Panc1 (cell line): ENCODE results near the gene TRIM23. TPM values are rescaled to one million over a fixed set of nuclear protein-coding genes. Genes with fewer than 3 reads are reported as not detected.

ENCODE experiments used
- ATAC-seq: fragments of 200-7000 bp; cut with Tn5 transposase; 2 replicates; pipeline ENCODE4 v1.9.1; 2020; ENCODE audit warnings: mild to moderate bottlenecking, moderate library complexity
- BruUV-seq: library from RNA; stranded (reverse); fragments of 400-500 nt; replicated peaks from 2 replicates; lab custom pipeline; 2021; lab: Mats Ljungman, UMichigan
- CTCF ChIA-PET: fragments of 300-600 bp; sonication (Branson Sonifier 250); formaldehyde crosslinking; loops from one replicate; lab custom pipeline; 2022; ENCODE audit warnings: antibody characterized with exemption; lab: Charles Lee
- POLR2A ChIA-PET: fragments of 300-600 bp; sonication (Branson Sonifier 250); formaldehyde crosslinking; loops from one replicate; lab custom pipeline; 2022; ENCODE audit warnings: antibody characterized with exemption; lab: Charles Lee
- DNase-seq: peaks from one replicate; pipeline ENCODE4 v3.0.0-alpha.2; 2010; ENCODE audit warnings: low read depth, low spot score
- H3K27ac ChIP-seq: 2 replicates; pipeline ENCODE4 v1.5.1; 2011; ENCODE audit warnings: mild to moderate bottlenecking, low read length, inconsistent platforms
- H3K27me3 ChIP-seq: fragments of 200-500 bp; sonication (Bioruptor generic); 2 replicates; pipeline ENCODE4 v1.6.0; 2014; ENCODE audit warnings: low read length, inconsistent platforms; ENCODE audit not compliant: control insufficient read depth, insufficient read depth
- H3K36me3 ChIP-seq: fragments of 200-500 bp; sonication (Bioruptor generic); 2 replicates; pipeline ENCODE4 v1.5.1; 2014; ENCODE audit warnings: inconsistent platforms, mild to moderate bottlenecking, low read length, moderate library complexity; ENCODE audit not compliant: control insufficient read depth, insufficient read depth
- H3K4me1 ChIP-seq: 2 replicates; pipeline ENCODE4 v1.5.1; 2011; ENCODE audit warnings: inconsistent platforms, mild to moderate bottlenecking, low read length, moderate library complexity; ENCODE audit not compliant: control insufficient read depth, insufficient read depth
- H3K4me3 ChIP-seq, 2 experiments: 2 replicates each; pipeline ENCODE4 v1.5.1; 2011 to 2012; ENCODE audit warnings: low read depth in 2 of 2, low read length in 2 of 2, mild to moderate bottlenecking in 2 of 2, inconsistent platforms in 1 of 2, moderate library complexity in 1 of 2
- H3K9me3 ChIP-seq: fragments of 200-500 bp; sonication (Bioruptor generic); 2 replicates; pipeline ENCODE4 v1.5.1; 2014; ENCODE audit warnings: low read depth, mild to moderate bottlenecking, inconsistent platforms, low read length, moderate library complexity; ENCODE audit not compliant: control insufficient read depth, insufficient read depth
- CTCF ChIP-seq: fragments of 450-650 bp; IDR thresholded peaks from 2 replicates; pipeline ENCODE4 v1.5.1; 2017; ENCODE audit warnings: mild to moderate bottlenecking
- POLR2AphosphoS5 ChIP-seq: IDR thresholded peaks from 2 replicates; pipeline ENCODE4 v1.6.1; 2012; ENCODE audit warnings: mild to moderate bottlenecking, low read depth, low read length, moderate library complexity
- REST ChIP-seq, 2 experiments: IDR thresholded peaks; 2 replicates each; pipeline ENCODE4 v1.6.1; 2011 to 2012; ENCODE audit warnings: low read depth in 2 of 2, control low read depth in 1 of 2, low read length in 1 of 2, mild to moderate bottlenecking in 1 of 2, moderate library complexity in 1 of 2; ENCODE audit not compliant: insufficient read depth in 1 of 2
- SIN3A ChIP-seq: IDR thresholded peaks from 2 replicates; pipeline ENCODE4 v1.6.1; 2012; ENCODE audit warnings: low read depth, mild to moderate bottlenecking, low read length, moderate library complexity, borderline replicate concordance; ENCODE audit not compliant: insufficient read depth
- TCF7L2 ChIP-seq: IDR thresholded peaks from 2 replicates; pipeline ENCODE4 v1.6.1; 2011; ENCODE audit warnings: mild to moderate bottlenecking, low read depth, low read length, inconsistent platforms
- in situ Hi-C: cut with HindIII; loops from 2 replicates; pipeline ENCODE4 v1.10.0; 2016; ENCODE audit warnings: low sequenced_read_pairs, low pct_unique_long_range_greater_than_20kb
- intact Hi-C: fragments of 100-400 bp; cut with micrococcal nuclease; formaldehyde crosslinking; loops from one replicate; pipeline ENCODE4 v1.10.0; 2022; ENCODE audit not compliant: unreplicated experiment
- total RNA-seq: library from RNA; stranded (reverse); gene quantifications from one replicate; pipeline ENCODE4 v1.2.1, GENCODE V29; 2021; ENCODE audit not compliant: unreplicated experiment

TRIM23 gene
- total RNA-seq, 1 experiment from 2014 or later, result 12.6 TPM

DNA sequence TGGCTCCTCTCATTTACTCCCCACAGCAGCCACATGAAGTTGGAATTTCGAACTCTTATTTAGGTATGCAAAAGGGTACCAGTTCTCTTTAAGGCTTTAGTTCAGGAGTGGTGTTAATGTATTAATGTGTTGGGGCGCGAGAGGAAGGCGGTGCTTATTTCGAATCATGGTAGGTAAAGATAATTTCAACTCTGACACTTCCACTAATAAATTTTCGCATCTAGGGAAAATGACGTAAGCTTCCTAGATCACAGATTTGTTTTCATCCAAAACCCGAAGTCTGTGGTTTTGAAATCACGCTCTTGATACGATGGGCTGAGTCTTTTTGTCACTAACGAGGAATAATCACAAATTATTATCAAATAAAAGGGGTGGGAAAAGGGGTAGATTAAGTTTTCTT lies 60.4 kb downstream of the TRIM23 start:
- peak overlapping the region; percentile 80 to 95 for H3K4me3 ChIP-seq
- no peak for ATAC-seq
- in situ Hi-C loops (no loop called here), intact Hi-C loops (no loop called here)
- ChIA-PET POLR2A (no interaction called here), CTCF (interaction anchor here (0.6 kb wide), 1 partner anchor 433 kb away, joined by 4 read pairs; no protein-coding TSS in a partner anchor)
- TF ChIP-seq POLR2AphosphoS5, result no peak
- TF ChIP-seq TCF7L2, result no peak
- TF ChIP-seq SIN3A, result no peak
- TF ChIP-seq REST (IDR thresholded peaks at IDR 0.05; ENCODE audit: insufficient read depth in 1 of 2, low read depth in 2 of 2, low read length in 1 of 2), result no peak
- no peak for TF ChIP-seq CTCF
- DNase-seq, result no peak
- H3K4me1 ChIP-seq, result peaks cover 14% of the 10 kb centered on the region
- H3K36me3 ChIP-seq, result peaks cover 3% of the 10 kb centered on the region
- H3K27ac ChIP-seq, result peak overlapping the region; percentile 94
- H3K9me3 ChIP-seq, result no peaks in the 10 kb centered on the region
- BruUV-seq, result no TSS peak
- H3K27me3 ChIP-seq, result no peaks in the 10 kb centered on the region

DNA sequence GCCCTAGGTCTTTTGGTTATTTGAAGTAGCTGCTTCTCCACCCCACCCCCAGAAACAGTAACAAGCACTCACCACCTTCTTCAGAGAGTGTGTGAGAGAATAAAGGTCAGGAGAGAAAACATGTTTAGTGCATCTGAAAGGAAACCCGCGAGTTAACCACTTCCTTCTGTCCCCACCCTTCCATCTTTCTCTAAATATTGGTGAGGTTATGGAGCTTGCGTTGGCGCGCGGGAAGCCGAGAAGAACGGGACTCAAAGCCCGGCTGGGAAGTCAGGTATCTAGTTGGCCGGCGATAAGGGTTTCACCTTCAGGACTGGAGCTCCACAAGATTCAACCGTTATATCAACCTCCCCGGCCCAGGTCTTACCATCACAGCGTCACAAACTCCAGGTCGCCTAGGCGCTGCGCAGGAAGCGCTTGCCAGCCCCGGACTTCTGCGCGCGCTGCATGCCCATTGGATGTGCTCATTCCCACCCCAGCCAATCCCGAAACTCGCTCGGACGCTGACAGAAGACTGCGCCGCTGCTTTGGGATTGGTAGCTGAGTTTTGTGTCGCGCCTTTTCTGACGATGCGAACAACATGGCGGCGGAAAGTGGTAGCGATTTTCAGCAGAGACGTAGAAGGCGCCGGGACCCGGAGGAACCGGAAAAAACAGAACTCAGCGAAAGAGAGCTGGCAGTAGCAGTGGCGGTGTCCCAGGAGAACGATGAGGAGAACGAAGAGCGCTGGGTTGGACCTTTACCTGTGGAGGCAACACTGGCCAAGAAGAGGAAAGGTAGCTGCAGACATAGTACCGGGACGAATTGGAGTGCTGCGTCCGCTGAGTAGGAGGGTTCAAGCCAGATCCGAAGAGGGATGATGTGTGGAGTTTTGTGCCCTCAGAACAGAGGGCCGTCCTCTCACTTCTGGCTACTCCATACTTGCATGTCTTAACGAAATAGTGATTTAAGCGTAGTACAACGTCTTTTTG lies 61.1 kb downstream of the TRIM23 start, which contains the start of the genes CENPK and PPWD1:
Gene CENPK, minus strand, starts transcription at position 438 of the 971 bp plus-strand sequence. CDS start 8,261 bp downstream, outside the sequence.
Gene PPWD1, plus strand, starts transcription at position 566 of the 971 bp plus-strand sequence. Its CDS starts 15 bp downstream, at position 581.
- CTCF ChIA-PET, result interaction anchor here (0.6 kb wide), 1 partner anchor 1608 kb away, joined by 3 read pairs; no protein-coding TSS in a partner anchor
- DNase-seq, result peak; percentile 90

More for the DNA sequence above, 61.1 kb downstream of the TRIM23 start, which contains the start of the genes CENPK and PPWD1:
- Histone ChIP-seq H3K4me1 (peaks cover 14% of the 10 kb centered on the region), H3K27ac (peak within 1 kb of the TSS; percentile 94), H3K9me3 (no peaks in the 10 kb centered on the region), H3K27me3 (no peaks in the 10 kb centered on the region), H3K4me3 (peak within 1 kb of the TSS; percentile 80 to 95), H3K36me3 (peaks cover 8% of the 10 kb centered on the region)
- POLR2A ChIA-PET, result interaction anchor here (0.6 kb wide), 1 partner anchor 107 kb away, joined by 3 read pairs; no protein-coding TSS in a partner anchor
- peak; percentile 100 for ATAC-seq
- TSS peak; percentile 83 for BruUV-seq
- intact Hi-C loops (no loop called here), in situ Hi-C loops (no loop called here)
- TF ChIP-seq CTCF, result no peak
- peak; percentile 70; the same call in 1 of the 2 replicates for TF ChIP-seq SIN3A
- 0 out of 4 replicates have a peak, but pooled peaks of 1 of the 2 experiments have one; percentile 47 for TF ChIP-seq REST (IDR thresholded peaks at IDR 0.05; ENCODE audit: insufficient read depth in 1 of 2, low read depth in 2 of 2, low read length in 1 of 2)
- TF ChIP-seq POLR2AphosphoS5, result peak; percentile 90; the same call in 1 of the 2 replicates
- TF ChIP-seq TCF7L2, result no peak
